ENCODE measurements around the gene CSRP1. TPM values are rescaled to one million over a fixed set of nuclear protein-coding genes. Genes with fewer than 3 reads are reported as not detected.

CSRP1 gene
- total RNA-seq, 1 experiment from 2014 or later: 14.3 TPM

DNA sequence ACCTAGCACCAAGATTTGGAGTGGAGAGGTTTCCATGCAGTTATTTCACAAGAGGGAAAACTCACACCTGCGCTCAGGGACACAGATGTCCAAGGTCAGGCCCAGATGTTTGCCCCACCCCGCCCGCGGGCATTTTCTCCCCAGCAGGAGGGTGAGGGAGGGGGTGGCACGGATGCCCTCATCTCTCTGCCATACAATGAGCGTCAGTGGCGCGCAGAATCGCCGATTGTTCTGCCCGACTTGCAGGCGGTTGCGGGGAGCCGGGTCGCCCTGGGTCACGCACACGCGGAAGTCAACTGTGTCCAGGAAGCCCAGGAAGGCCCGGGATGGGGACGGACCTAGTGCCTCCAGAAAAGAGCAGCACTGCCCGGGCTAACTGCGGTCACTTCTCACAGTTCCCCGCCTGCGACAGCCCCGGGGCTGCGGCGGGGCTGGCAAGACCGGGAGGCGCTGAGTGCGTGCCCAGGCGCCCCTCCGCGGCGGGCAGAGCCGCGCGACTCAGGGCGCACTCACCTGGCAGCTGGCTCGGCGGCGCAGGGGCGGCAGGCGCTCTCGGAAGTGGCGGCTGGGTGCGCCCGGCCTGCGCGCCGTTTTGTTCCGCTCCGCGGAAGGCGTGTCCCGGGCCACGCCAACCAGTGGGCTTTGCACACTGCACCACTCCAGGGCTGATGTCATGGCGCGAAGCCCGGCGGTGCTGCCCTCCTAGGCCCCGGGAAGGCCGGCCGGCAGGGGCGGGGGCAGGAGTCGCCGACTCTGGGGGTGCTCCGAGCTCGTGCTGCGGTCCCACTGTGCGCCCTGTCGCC, at the start of gene CSRP1 (continued):
- TF ChIP-seq ZNF532 (CRISPR knock-in tag; IDR thresholded peaks at IDR 0.05; ENCODE audit: borderline replicate concordance) (no peak), ZNF263 (CRISPR knock-in tag; IDR thresholded peaks at IDR 0.05; ENCODE audit: low read depth) (no peak), NFYB (CRISPR knock-in tag; conservative IDR thresholded peaks at IDR 0.05; ENCODE audit: low read depth) (no peak), FOXJ3 (CRISPR knock-in tag; IDR thresholded peaks at IDR 0.05; ENCODE audit: borderline replicate concordance) (no peak), ESRRA (CRISPR knock-in tag; IDR thresholded peaks at IDR 0.05; ENCODE audit: borderline replicate concordance) (peak; percentile 87; the same call in 1 of the 2 replicates), CBFB (CRISPR knock-in tag; IDR thresholded peaks at IDR 0.05; ENCODE audit: low read depth) (no peak), HMGA2 (CRISPR knock-in tag; IDR thresholded peaks at IDR 0.05) (no peak), PRRX2 (CRISPR knock-in tag; IDR thresholded peaks at IDR 0.05) (no peak), EMX1 (CRISPR knock-in tag; IDR thresholded peaks at IDR 0.05) (no peak), ATF1 (CRISPR knock-in tag; IDR thresholded peaks at IDR 0.05) (no peak), NR2C2 (CRISPR knock-in tag; IDR thresholded peaks at IDR 0.05) (no peak; the same call in 1 of the 2 replicates), KAT7 (CRISPR knock-in tag; IDR thresholded peaks at IDR 0.05; ENCODE audit: borderline replicate concordance) (peak; percentile 80; the same call in 1 of the 2 replicates), ZNF317 (CRISPR knock-in tag; IDR thresholded peaks at IDR 0.05; ENCODE audit: borderline replicate concordance, low read depth) (no peak), ZNF138 (CRISPR knock-in tag; conservative IDR thresholded peaks at IDR 0.05) (no peak), JAZF1 (CRISPR knock-in tag; IDR thresholded peaks at IDR 0.05) (no peak), NR1H2 (CRISPR knock-in tag; IDR thresholded peaks at IDR 0.05) (no peak), FOXP4 (CRISPR knock-in tag; IDR thresholded peaks at IDR 0.05) (no peak), MXD4 (CRISPR knock-in tag; IDR thresholded peaks at IDR 0.05; ENCODE audit: borderline replicate concordance) (no peak), HMGXB4 (CRISPR knock-in tag; IDR thresholded peaks at IDR 0.05) (no peak; the same call in 1 of the 2 replicates), ZNF232 (CRISPR knock-in tag; IDR thresholded peaks at IDR 0.05) (no peak), ZBTB43 (CRISPR knock-in tag; IDR thresholded peaks at IDR 0.05) (no peak; the same call in 1 of the 2 replicates), TP53 (CRISPR knock-in tag; IDR thresholded peaks at IDR 0.05) (no peak), GABPB1 (CRISPR knock-in tag; IDR thresholded peaks at IDR 0.05) (peak; percentile 48; the same call in 1 of the 2 replicates)
- TF ChIP-seq, protein P1, sequence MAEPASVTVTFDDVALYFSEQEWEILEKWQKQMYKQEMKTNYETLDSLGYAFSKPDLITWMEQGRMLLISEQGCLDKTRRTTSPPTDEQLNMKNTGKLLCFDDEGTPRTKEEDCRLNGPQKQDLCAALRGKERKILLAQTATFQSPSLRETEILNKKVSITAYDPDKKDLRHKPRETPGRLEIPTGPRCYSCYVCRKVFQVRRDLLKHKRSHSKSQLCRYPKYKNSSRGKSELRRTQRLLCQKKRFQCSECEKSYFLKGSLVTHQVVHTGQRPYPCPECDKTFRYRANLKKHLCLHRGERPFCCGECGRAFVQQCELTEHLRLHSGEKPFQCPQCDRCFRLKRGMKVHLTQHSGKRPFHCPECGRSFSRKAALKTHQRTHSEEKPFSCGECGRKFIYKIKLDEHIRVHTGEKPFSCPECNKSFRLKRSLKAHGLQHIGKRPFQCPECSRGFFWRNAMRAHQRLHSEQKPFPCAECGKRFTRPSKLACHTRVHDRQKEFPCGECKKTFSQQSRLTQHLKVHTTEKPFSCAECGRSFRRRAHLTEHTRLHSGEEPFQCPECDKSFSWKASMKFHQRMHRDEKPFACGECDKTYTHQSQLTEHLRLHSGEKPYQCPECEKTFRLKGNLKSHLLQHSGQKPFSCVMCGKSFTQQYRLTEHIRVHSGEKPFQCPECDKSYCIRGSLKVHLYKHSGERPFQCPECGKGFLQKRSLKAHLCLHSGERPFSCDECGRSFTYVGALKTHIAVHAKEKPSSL (CRISPR knock-in tag; conservative IDR thresholded peaks at IDR 0.05): no peak
- TF ChIP-seq, protein P2, sequence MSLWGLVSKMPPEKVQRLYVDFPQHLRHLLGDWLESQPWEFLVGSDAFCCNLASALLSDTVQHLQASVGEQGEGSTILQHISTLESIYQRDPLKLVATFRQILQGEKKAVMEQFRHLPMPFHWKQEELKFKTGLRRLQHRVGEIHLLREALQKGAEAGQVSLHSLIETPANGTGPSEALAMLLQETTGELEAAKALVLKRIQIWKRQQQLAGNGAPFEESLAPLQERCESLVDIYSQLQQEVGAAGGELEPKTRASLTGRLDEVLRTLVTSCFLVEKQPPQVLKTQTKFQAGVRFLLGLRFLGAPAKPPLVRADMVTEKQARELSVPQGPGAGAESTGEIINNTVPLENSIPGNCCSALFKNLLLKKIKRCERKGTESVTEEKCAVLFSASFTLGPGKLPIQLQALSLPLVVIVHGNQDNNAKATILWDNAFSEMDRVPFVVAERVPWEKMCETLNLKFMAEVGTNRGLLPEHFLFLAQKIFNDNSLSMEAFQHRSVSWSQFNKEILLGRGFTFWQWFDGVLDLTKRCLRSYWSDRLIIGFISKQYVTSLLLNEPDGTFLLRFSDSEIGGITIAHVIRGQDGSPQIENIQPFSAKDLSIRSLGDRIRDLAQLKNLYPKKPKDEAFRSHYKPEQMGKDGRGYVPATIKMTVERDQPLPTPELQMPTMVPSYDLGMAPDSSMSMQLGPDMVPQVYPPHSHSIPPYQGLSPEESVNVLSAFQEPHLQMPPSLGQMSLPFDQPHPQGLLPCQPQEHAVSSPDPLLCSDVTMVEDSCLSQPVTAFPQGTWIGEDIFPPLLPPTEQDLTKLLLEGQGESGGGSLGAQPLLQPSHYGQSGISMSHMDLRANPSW (CRISPR knock-in tag; conservative IDR thresholded peaks at IDR 0.05; ENCODE audit: low read depth): no peak
